Suppressor macrophage treated with lipopolysaccharide for 1 hour (primary cell): ENCODE measurements around the gene RAB31.

ENCODE experiments used
- DNase-seq, 3 donors: peaks; one replicate each; pipeline ENCODE4 v3.0.0-alpha.2; 2020 to 2022

RAB31 gene

DNA sequence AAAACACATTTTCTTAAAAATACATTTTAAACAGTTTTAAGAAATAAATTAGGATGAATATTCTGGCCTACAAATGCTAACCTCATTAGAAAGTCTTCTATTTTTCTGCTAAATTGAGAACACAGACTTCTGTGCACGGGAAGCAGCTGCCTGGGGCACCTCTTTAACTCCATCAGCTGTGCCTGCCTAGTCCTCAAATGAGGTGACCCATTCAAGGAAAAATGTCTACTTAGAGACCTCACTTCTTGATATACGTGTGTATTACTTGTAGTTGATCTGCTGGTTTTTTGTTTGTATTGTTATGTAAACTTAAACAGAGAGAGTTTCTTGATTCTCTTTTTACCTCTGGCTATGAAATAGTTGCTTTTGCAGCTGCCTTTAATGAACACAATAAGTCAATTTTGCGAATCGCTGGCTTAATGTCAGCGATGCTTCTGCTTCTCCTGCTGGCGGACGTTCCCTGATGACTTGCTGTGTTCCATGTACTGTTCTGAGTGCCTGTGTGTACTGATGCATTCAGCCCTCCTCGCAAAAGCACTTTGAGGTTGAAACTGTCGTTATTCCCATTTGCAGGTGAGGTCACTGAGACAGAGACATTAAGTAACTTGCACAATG, 88.9 kb downstream of the RAB31 start:
- no peak for DNase-seq

DNA sequence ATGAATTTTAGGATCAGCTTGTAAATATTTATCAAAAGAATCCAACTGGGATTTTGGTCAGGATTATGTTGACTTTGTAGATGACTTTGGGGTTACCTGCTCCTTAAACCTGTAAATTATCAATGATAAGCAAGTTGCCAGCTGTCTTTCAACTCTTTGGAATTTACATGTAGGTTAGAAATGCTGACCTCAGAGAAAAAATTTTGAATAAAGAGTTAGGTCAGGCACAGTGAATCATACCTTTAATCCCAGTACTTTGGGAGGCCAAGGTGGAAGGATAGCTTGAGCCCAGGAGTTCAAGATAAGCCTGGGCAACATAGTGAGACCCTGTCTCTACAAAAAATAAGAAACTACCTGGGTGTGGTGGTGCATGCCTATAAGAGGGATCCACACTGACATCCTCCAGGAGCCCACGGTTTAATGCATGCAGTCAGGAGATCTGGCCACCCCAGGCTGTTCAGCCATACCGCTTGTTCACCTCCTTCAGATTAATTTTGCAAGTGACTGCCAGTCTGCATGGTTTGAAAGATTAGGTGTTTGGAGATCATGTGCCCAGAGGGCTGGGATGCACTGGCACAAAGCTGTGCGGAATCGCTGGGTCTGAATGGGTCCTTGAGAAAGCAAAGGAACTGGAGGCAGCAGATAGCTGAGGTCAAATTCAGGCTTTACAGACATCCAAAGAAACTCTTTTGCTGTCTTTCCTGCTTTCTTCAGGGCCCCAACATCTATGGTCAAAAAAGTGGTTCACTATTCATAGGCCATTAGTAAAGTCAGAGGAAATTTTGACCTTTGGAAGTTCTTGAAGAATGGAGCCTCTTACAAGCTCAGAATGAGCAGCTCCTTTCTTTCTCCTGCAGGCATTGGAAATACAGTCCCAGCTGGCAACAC, 94.3 kb downstream of the RAB31 start:
- no peak for DNase-seq

DNA sequence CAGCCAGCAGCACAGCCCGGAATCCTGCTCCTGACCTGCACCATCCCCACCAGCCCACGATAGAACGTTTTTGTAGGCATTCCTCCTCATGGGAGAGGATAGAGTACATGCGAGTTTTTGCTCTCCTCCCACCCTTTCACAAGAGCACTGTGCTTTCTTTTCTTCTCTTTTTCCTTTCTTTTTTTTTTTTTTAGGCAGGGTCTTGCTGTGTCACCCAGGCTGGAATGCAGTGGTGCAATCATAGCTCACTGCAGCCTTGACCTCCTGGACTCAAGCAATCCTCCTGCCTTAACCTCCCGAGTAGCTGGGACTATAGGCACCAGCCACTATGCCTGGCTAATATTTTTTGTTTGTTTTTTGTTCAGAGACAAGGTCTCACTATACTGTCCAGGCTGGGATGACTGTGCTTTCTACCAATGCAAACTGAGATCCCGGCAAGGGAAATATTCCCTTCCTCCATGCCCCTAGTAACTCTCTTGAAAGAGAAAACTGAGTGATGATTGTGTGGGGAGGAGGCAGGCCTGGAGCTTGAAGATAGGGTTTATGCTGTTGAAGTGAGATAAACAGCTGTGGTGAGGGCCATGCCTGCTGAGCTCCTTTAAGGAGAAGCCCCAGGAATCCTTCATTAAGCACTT, 95.1 kb downstream of the RAB31 start:
- no peak for DNase-seq

DNA sequence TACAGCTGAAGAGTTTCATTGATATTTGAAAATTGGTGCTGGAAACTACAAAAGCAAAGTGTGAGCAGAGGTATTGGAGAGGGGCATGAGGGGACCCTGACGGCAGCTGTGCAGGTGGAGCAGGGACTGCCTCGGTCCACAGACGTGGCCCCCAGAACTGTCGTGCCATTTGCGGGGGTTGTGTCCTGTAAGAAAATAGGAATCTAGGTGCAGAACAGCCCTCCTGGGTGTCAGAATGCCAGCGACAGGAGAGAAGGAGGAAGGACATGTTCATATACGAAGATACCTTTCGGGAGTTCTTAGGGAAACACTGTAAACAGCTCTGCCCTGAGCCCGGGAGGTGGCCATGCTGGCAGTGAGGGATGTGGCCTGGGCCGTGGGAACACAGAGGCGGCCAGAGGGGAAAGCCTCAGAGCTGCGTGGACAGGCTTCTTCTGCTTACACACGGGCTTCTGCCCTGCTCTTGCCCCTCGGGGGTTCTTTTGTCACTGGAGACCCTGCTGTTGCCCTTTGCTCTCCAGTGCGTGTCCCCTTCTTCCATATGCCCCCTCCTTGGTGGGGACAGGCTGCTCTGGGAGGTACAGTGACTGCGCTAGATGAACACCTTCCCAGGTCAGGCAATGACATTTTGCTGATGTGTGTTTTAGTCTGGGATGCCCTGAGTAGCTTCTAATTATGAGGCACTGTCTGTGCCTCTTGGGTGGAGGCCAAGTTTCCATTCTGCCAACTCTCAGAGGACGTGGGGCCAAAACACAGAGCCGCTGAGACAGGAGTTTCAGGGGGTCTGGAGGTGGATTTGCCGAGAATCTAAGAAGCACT, 95.8 kb downstream of the RAB31 start:
- DNase-seq = peak in 1 of 3 donors; percentile 35

DNA sequence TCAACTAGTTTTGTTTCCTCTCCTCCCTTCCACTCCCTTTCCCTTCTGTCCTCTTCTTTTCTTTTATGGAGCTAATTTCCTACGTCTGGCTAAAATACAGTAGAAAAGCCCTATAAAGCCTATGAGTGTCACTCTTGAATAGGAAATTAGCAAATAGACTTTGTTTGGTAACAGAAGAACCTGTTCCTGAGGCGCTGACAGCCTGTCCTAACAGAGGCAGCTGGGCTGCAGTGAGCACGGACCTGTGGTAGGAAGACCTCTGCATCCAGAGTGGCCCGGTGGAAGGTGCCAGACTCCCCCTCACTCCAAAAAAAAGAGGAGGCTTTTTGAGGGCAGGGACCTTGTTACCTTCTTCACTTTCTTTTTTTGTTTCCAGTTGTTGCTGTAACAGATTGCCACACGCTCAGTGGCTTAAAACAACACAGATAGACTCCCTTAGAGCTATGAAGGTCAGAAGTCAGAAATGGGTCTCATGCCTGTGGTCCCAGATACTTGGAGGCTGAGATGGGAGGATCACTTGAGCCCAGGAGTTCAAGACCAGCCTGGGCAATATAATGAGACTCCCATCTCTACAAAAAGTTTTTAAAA, 96.5 kb downstream of the RAB31 start:
- DNase-seq = no peak

DNA sequence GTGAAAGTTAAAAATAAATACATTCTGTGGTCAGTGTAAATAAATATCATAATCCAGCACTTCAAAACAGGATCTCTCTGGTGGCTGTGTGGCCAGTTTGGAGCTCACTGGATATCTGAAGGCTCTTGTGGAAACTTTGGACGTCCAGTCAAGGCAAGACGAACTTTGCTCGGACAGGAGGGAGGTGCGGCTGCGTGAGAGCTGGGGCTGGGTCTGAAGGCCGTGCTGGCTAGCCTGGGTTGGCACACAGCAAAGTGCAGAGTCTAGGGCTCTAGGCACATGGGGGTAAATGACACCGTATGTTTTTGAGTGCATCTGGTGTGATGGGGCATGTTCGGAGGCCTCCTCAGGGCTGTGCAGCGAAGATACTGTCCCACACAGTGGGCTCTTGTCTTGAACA, 98.8 kb downstream of the RAB31 start:
- DNase-seq = no peak

DNA sequence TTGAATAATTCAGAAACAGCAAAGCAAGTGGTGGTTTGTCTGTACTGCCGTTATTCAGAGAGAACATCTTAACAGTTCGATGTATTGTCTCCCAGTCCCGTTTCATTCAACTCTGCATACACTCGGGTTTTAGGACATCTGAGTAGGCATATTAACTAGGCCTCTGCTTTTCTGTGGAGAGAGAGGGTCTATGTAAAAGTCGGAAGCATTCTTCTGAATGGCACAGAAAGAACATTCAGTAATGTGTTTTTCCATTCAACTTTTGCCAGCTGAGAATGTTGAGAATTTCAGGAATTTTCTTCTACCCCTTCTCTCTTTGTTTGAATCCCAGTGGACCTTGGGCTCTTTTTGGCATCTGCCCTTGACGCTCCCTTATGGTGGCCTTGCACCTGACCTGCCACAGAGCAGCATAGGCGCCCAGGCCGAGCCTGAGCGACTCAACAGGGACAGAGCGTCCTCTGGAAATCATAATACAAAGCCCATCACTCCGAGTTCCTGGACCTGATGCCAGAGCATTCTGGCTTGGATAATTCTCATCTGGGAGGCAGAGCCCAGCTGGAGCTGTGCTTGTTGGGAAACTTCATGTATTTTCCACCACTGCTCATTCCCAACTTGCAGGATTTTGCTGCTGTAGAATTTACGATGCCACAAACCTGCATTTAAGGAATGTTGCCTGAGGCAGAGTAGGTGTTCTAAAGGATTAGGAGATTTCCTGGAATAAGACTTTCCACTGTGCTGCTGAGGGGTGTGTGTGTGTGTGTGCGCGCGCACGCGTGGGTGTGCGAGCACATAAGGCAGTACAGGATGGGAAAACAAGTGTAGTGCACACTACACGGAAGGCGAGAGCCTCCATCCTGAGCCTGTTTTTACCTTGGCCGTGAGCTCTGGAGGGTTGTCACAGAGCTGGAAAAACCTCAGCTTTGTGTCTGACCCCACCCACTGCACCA, 100.5 kb downstream of the RAB31 start:
- DNase-seq = no peak

DNA sequence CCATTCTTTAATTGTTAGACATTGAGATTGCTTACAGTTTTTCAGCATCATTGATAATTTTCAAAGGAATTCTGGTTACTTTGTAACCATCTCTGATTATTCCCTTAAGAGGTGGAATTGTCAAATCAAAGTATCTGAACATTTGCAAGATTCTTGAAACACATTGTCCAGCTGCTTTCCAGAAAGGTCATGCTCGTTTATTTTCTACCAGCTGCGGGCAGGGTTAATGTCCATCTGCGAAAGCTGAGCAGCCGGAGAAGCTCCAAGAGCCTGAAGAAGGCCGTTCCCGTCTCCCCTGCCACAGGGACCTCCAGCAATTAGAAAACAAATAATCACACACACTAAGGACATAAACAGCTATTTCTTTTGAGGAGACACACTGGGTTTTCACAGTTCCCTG, 101.6 kb downstream of the RAB31 start:
- DNase-seq = no peak

DNA sequence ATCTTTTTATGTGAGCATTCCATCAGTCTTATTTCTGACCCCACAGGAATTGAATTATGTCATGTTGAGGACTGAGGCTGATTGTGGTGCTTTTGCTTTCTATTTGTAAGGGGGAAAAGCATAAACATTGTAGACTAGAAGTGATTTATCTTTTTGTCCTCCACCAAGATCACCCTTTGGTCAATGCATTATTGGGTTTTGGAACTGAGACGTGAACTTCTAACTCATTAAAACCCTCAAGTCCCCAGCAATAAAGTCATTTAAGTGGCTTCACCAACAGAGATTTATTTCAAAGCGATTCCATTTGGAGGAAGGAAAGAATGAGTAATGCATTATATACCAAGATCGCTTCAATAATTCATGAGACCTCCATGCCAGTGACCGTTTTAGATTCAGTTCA, 102.2 kb downstream of the RAB31 start:
- no peak for DNase-seq

DNA sequence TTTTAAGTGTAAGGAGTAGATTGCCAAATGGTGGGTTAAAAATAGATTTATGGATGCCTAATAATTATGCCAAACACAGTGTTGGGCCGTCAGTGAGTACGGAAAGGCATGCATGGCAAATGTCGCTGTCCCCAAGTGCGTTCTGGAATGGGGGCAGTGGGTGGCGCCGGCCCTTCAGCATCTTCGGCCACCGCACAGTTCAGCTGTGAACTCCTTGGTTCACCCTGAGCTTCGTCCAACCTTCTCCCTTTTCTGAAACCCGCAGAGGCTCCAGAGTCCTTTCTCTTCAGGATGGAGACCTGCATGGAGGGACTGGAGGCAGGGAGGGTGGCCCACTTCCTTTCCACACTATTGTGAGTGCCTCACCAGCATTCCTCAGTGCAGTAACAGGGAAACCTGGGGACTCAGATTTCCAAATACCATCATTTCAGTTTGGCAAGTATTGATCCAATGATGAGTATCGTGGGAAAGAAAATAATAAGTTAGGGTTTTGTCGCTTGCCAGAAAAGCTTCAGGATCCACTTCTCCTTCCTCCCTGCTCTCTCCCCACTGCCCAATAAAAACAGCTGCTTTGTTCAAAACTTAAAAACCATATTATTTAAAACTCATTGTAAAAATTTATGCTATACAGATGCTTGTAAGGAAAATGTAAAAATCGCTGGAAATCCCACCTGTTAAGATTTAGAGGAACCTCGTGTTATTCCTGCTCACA, 103.0 kb downstream of the RAB31 start:
- DNase-seq = no peak

DNA sequence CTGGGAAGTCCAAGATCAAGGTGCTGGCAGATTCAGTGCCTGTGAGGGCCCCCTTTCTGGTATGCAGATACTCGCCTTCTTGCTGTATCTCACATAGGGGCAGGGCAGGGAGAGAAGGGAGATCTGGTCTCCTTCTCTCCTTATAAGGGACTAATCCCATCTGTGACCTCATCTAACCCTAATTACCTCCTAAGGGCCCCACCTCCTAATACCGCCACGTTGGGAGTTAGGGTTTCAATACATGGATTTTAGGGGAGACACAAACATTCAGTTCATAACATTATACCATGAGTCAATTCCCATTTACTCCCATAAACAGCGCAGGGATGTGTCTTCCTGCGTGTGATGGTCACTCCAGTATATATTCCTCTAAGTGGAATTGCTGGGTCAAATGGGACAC, 103.9 kb downstream of the RAB31 start:
- DNase-seq = no peak

DNA sequence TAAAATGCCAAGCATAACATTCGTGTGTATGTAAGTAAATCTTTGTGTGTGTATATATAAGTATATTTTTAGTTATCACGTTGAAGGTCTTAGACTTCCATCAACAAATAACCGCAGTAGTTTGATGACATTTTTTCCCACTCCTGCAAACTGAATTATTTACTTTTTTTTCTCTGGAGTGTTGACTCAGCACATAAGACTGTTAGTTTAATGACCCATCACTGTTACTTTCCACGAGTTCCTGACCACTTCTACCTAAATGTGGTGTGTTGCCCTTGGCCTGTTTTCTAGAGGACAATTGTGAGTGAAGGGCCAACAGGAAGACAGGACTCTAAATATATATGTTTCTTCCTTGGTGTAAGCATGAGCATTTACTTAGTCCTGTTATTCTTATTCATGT, 106.3 kb downstream of the RAB31 start:
- no peak for DNase-seq

DNA sequence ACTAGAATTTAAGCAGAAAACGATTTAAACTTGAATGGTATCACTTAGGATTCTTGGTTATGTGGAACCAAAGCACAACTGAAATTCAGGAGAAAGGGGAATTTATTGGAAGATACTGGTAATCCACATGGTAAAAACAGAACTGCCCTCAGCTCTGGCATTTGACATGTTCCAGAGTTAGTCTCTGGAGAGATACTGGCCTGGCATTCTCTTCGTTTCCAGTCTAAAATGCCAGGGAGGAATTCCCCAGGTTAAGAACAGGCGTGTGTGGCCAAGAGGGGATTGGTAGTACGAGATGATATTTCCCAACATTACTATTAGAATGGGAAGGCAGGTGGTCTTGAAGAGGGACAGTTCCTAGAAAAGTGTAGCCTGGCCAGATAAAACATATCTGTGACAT, 109.2 kb downstream of the RAB31 start:
- no peak for DNase-seq

DNA sequence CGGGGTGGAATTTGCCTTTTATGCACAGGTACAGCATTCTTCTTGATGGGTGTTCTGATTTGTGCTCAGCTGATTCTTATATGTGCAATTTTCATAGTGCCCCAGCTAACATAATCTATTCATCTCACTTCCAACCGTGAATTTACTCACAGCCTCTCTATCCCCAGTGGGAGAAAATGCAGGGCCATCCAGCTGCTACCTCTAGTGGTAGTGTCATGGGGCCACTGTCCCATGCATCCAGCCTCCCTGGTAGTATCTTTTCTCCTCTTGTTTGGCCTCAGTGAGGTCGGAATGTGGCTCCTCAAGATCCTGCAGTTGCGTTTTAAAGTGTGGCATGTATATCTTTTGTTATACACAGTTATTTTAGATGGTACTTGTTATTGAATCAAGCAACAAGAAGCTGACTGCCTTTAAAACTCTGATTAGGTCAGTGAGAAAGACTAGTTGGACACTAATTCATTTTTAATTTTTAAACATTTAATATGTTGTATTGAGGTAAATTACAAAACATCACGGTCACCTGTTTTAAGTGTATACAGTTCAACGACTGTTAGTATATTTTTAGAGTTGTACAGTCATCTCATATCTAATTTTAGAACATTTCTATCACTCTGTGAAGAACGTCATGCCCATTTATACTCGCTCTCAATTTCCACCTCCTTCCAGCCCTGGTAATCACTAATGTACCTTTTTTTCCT, 109.8 kb downstream of the RAB31 start:
- DNase-seq = no peak

DNA sequence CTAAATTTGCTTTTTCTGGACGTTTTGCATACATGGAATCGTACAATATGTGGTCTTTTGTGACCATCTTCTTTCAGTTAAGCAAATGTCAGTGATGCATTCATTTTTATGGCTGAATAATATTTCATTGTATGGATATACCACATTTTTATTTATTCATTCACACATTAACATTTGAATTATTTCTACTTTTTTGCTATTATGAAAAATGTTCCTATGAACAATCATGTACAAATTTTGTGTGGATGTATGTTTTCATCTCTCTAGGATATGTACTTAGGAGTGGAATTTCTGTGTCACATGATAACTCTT, 110.3 kb downstream of the RAB31 start:
- no peak for DNase-seq

DNA sequence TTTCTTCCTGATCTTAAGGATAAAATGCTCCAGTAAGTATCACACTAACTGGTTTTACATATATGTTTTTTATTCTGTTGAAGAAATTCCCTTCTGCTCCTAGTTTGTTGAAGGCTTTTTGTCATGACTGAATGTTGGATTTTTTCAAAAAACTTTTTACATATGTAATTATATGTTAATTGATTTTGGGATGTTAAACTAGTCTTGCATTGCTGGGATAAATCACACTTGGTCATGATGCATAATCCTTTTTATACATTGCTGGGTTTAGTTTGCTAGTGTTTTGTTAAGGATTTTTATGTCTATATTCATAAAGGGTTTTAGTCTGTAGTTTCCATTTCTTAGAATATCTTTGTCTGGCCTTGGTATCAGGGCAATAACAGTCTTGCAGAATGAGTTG, 112.0 kb downstream of the RAB31 start:
- no peak for DNase-seq

DNA sequence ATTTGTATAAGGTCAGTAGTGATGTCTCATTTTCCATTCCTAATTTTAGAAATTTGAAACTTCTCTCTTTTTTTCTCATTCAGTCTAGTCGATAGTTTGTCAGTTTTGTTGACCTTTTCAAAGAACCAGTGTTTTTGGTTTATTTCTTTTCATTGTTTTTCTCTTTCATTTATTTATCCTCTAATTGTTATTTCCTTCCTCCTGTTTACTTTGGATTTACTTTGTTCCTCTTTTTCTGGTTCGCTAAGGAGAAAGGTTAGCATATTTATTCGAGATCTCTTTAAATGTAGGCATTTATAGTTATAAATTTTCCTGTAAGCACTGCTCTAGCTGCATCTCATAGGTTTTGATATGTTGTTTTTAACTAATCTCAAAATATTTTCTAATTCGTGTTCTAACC, 112.6 kb downstream of the RAB31 start:
- no peak for DNase-seq

DNA sequence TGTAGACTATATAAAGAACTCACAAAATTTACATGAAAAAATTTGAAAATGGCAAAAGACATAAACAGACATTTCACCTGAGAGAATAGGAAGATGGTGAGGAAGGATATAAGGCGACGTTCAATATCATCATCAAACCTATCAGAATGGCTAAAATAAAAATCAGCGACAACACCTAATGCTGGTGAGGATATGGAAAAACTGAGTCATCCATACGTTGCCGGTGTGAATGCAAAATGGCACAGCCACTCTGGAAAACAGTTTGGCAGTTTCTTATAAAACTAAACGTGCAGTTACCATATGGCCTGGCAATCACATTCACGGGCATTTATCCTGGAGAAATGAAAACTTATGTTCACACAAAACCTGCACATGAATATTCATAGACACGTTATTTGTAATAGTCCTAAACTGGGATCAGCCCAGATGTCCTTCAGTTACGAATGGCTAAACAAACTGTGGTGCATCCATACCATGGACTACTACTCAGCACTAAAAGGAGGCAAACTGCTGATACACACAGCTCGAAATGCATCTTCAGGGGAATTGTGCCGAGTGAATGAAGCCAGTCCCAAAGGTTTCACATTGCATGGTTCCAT, 114.6 kb downstream of the RAB31 start:
- DNase-seq = no peak

DNA sequence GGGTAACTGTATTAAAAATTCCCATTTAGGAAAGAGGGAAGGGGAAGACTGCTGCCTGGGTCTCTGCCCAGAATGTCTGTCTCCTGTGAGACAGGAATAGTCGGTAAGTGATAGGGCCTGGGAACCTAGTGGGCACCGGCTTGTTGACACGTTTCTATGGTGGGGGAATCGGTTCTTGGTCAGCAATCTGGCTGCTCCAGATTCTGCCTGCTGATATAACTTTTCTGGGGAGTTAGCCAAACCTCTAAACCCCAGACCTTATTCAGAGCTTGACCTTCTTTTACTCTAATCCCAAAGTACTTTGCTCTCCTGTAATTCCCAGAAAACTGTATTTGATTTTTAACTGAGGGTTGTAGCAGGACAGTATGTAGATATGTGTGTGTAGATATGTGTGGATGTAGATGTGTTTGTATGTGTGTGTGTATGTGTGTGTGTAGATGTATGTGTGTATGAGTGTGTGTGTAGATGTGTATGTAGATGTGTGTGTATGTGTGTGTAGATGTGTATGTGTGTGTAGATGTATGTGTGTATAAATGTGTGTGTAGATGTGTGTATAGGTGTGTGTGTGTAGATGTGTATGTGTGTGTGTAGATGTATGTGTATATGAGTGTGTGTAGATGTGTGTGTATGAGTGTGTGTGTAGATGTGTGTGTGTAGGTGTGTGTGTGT, 115.8 kb downstream of the RAB31 start:
- no peak for DNase-seq

DNA sequence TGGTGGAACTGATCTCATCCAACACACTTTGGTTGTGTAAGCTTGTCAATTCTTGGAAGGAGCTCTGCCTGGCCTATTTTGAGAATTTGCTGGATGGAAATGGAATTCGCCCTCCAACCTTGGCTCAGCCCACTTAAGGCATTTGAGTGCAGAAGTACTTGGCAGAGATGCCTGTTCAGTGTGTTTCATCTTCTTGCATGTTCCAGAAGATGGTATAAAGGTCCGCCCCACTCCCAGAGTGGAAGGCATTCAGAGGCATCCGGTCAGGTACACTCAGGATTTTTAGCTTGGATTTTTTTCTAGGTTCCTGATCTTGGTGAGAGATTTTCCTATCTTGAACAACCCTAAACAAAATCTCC, 116.4 kb downstream of the RAB31 start:
- no peak for DNase-seq
